Stomach smooth muscle (tissue), 2 donors: ENCODE data around the gene XDH.

Experiments
- H3K27ac ChIP-seq: one replicate; pipeline ENCODE4 v1.7.0; 2013; ENCODE audit warnings: mild to moderate bottlenecking, low read length, inconsistent platforms
- H3K27me3 ChIP-seq, 2 donors: one replicate each; pipeline ENCODE4 v1.7.0; 2013; ENCODE audit warnings: low read length in 2 of 2; ENCODE audit not compliant: insufficient read depth in 2 of 2, control insufficient read depth in 1 of 2
- H3K36me3 ChIP-seq, 2 donors: one replicate each; pipeline ENCODE4 v1.7.0; 2013; ENCODE audit warnings: low read length in 2 of 2; ENCODE audit not compliant: control insufficient read depth in 2 of 2, insufficient read depth in 2 of 2
- H3K4me1 ChIP-seq: one replicate; pipeline ENCODE4 v1.7.0; 2013; ENCODE audit warnings: low read length; ENCODE audit not compliant: control insufficient read depth, insufficient read depth
- H3K4me3 ChIP-seq, 2 donors: one replicate each; pipeline ENCODE4 v1.7.0; 2013; ENCODE audit warnings: low read length in 2 of 2
- H3K9ac ChIP-seq, 2 donors: one replicate each; pipeline ENCODE4 v1.7.0; 2013; ENCODE audit warnings: low read length in 2 of 2, mild to moderate bottlenecking in 1 of 2
- H3K9me3 ChIP-seq, 2 donors: one replicate each; pipeline ENCODE4 v1.7.0; 2013; ENCODE audit warnings: low read length in 2 of 2; ENCODE audit not compliant: control insufficient read depth in 2 of 2
- donor health status: healthy.
- donor health status: Pancreatic carcinoma.

XDH gene

DNA sequence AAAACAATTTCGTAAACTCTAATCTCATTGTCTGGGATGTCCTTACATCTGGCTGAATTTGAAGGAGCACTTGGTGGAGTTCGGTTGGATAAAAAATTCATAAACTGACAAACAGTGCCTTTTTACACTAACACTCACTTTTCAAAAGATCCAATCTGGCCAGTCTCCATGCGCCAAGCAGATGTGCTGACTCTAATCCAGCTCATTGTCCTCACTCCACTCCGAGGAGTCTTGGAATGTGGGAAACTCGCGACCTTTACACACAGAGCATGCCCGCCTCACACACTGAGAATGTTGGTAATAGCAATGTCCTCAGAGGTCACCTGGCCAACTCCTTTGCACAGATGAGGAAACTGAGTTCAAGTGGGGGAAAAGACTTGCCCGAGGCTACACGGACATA lies 66.8 kb downstream of the XDH start:
- no peak overlapping the region for H3K27ac ChIP-seq
- H3K4me1 ChIP-seq, result no peaks in the 10 kb centered on the region
- H3K9ac ChIP-seq, result no peak overlapping the region
- no peaks in the 10 kb centered on the region for H3K9me3 ChIP-seq
- no peak overlapping the region for H3K4me3 ChIP-seq
- H3K36me3 ChIP-seq, result no peaks in the 10 kb centered on the region
- H3K27me3 ChIP-seq, result peaks cover 0 to 3% of the 10 kb centered on the region in 2 donors

- no peaks in the 10 kb centered on the region for H3K4me1 ChIP-seq
- no peak overlapping the region for H3K9ac ChIP-seq
- no peak overlapping the region for H3K4me3 ChIP-seq
- H3K27me3 ChIP-seq, result peaks cover 0 to 3% of the 10 kb centered on the region in 2 donors
- no peak overlapping the region for H3K27ac ChIP-seq
- no peaks in the 10 kb centered on the region for H3K36me3 ChIP-seq
- H3K9me3 ChIP-seq, result no peaks in the 10 kb centered on the region
Observed at GRCh38 chr2:31347319-31347718, 67.2 kb downstream of the XDH start.

DNA sequence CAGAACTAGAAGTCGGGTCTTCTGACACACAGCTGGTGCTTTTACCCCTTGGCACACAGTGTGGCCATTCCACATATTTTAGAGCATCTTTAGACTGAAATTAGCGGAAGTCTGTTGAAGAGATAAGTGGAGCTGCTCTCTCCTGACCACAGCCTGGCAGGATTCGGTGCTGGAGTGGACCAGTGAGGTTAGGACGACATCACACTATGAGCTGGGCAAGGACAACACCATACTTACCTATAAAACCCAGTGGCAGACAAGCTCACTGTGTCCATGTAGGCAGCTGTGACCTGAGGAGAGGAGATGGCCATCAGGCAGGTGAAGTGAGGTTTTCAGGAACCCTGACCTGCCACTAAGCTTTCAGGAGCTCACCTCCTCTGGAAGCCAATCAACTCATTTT lies 70.1 kb downstream of the XDH start:
- no peaks in the 10 kb centered on the region for H3K9me3 ChIP-seq
- H3K4me1 ChIP-seq, result no peaks in the 10 kb centered on the region
- no peak overlapping the region for H3K9ac ChIP-seq
- peaks cover 0 to 3% of the 10 kb centered on the region in 2 donors for H3K27me3 ChIP-seq
- H3K27ac ChIP-seq, result no peak overlapping the region
- H3K36me3 ChIP-seq, result no peaks in the 10 kb centered on the region
- no peak overlapping the region for H3K4me3 ChIP-seq

- Histone ChIP-seq H3K4me1 (no peaks in the 10 kb centered on the region), H3K27me3 (peaks cover 0 to 3% of the 10 kb centered on the region in 2 donors), H3K9ac (no peak overlapping the region), H3K27ac (no peak overlapping the region), H3K36me3 (no peaks in the 10 kb centered on the region), H3K4me3 (no peak overlapping the region), H3K9me3 (no peaks in the 10 kb centered on the region)
Observed at GRCh38 chr2:31341351-31341750, 73.2 kb downstream of the XDH start.

- Histone ChIP-seq H3K9me3 (no peaks in the 10 kb centered on the region), H3K36me3 (no peaks in the 10 kb centered on the region), H3K4me1 (no peaks in the 10 kb centered on the region), H3K27ac (no peak overlapping the region), H3K27me3 (no peaks in the 10 kb centered on the region), H3K9ac (no peak overlapping the region), H3K4me3 (no peak overlapping the region)
Observed at GRCh38 chr2:31339696-31340095, 74.8 kb downstream of the XDH start.

- Histone ChIP-seq H3K9me3 (no peaks in the 10 kb centered on the region), H3K36me3 (no peaks in the 10 kb centered on the region), H3K27ac (no peak overlapping the region), H3K27me3 (peaks cover 0 to 4% of the 10 kb centered on the region in 2 donors), H3K9ac (no peak overlapping the region), H3K4me1 (no peaks in the 10 kb centered on the region), H3K4me3 (no peak overlapping the region)
Observed at GRCh38 chr2:31337860-31338259, 76.7 kb downstream of the XDH start.

GRCh38 chr2:31337197-31337596 lies 77.3 kb downstream of the XDH start:
- H3K9me3 ChIP-seq, result no peaks in the 10 kb centered on the region
- no peaks in the 10 kb centered on the region for H3K4me1 ChIP-seq
- no peak overlapping the region for H3K9ac ChIP-seq
- H3K27me3 ChIP-seq, result peaks cover 0 to 4% of the 10 kb centered on the region in 2 donors
- H3K36me3 ChIP-seq, result no peaks in the 10 kb centered on the region
- no peak overlapping the region for H3K27ac ChIP-seq
- H3K4me3 ChIP-seq, result no peak overlapping the region

GRCh38 chr2:31335921-31336585 lies 78.5 kb downstream of the XDH start:
- Histone ChIP-seq H3K9ac (no peak overlapping the region), H3K27ac (no peak overlapping the region)

GRCh38 chr2:31334311-31335026 lies 80.1 kb downstream of the XDH start:
- no peaks in the 10 kb centered on the region for H3K36me3 ChIP-seq
- H3K9ac ChIP-seq, result no peak overlapping the region
- peaks cover 0 to 4% of the 10 kb centered on the region in 2 donors for H3K27me3 ChIP-seq
- H3K4me3 ChIP-seq, result no peak overlapping the region
- H3K27ac ChIP-seq, result no peak overlapping the region
- H3K9me3 ChIP-seq, result no peaks in the 10 kb centered on the region
- no peaks in the 10 kb centered on the region for H3K4me1 ChIP-seq

More at GRCh38 chr2:31335921-31336585, 78.5 kb downstream of the XDH start:
- H3K9me3 ChIP-seq, result no peaks in the 10 kb centered on the region
- peaks cover 0 to 4% of the 10 kb centered on the region in 2 donors for H3K27me3 ChIP-seq
- no peaks in the 10 kb centered on the region for H3K4me1 ChIP-seq
- no peak overlapping the region for H3K4me3 ChIP-seq
- no peaks in the 10 kb centered on the region for H3K36me3 ChIP-seq

DNA sequence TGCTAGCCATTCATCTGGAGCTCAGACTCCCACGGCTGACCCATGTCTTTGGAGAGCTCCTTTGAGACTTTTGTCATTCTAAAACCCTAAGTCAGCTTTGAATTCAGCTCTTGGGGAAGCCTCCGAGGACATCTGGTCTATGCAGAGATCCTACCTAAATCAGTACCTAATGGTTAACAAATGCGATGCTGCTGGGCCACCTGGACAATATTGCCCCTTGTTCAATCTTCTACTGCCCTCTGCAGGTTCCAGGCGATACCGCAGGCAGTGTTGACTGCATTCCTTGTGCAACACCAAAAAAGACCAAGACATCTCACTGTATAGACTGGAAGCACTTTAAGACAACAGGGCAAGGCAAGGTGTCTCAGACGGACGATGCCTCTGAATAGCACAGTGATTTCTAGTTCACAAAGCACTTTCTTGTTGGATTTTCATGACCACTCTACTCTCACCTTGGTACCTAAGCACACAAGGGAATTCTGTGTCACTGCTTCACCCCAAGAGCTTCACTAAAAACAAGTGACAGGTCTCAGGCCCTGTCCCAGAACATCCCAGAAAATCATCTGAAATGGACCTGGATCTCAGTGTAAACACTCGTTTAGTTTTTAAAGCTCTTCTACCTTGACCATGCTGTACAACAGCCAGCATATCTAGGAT lies 80.9 kb downstream of the XDH start:
- H3K9ac ChIP-seq, result no peak overlapping the region
- H3K27ac ChIP-seq, result no peak overlapping the region
- no peaks in the 10 kb centered on the region for H3K36me3 ChIP-seq
- H3K9me3 ChIP-seq, result no peaks in the 10 kb centered on the region
- H3K4me1 ChIP-seq, result no peaks in the 10 kb centered on the region
- H3K4me3 ChIP-seq, result no peak overlapping the region
- H3K27me3 ChIP-seq, result peaks cover 0 to 4% of the 10 kb centered on the region in 2 donors

DNA sequence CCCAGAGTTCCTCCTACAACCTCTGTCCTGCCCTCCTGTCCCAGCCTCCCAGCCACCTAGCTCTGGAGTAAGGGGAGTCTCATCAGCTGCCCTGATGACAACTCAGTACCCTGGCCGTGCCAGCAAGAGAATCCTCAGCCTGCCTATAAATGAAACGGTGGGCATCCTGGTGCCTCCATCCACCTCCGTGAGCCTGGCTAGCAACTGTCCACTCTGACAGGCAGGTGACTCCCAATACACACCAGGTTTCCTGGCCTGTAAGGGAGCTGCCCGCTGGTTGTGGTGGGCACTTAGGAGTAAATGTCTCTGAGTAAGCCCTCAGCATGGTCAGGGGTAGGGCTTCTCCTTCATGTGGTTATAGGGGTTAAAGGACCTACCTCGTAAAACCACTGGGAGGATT lies 81.5 kb downstream of the XDH start:
- no peak overlapping the region for H3K9ac ChIP-seq
- H3K4me1 ChIP-seq, result no peaks in the 10 kb centered on the region
- H3K36me3 ChIP-seq, result no peaks in the 10 kb centered on the region
- no peak overlapping the region for H3K27ac ChIP-seq
- peaks cover 0 to 4% of the 10 kb centered on the region in 2 donors for H3K27me3 ChIP-seq
- no peak overlapping the region for H3K4me3 ChIP-seq
- no peaks in the 10 kb centered on the region for H3K9me3 ChIP-seq
